Activated naive CD4-positive, alpha-beta T cell treated with anti-CD3 and anti-CD28 coated beads, Interleukin-2, amount 50 U/mL, for 24 hours (primary cell): ENCODE data around the gene TEPSIN.

Experiments
- H3K27ac Mint-ChIP-seq: one replicate; pipeline ENCODE4 v1.8.0; 2021; ENCODE audit warnings: mild to moderate bottlenecking, mixed read lengths
- H3K27me3 Mint-ChIP-seq: one replicate; pipeline ENCODE4 v1.8.0; 2021; ENCODE audit warnings: mixed read lengths
- H3K36me3 Mint-ChIP-seq: one replicate; pipeline ENCODE4 v1.8.0; 2021; ENCODE audit warnings: mixed read lengths
- H3K4me1 Mint-ChIP-seq: one replicate; pipeline ENCODE4 v1.8.0; 2021; ENCODE audit warnings: mixed read lengths
- H3K4me3 Mint-ChIP-seq: one replicate; pipeline ENCODE4 v1.8.0; 2021; ENCODE audit warnings: mild to moderate bottlenecking, mixed read lengths
- H3K9me3 Mint-ChIP-seq: one replicate; pipeline ENCODE4 v1.8.0; 2021; ENCODE audit warnings: mixed read lengths

TEPSIN gene

GRCh38 chr17:81236784-81237183 is 2.1 kb downstream of the TEPSIN start:
- Mint-ChIP-seq H3K36me3 (no peaks in the 10 kb centered on the region), H3K27me3 (no peaks in the 10 kb centered on the region), H3K27ac (no peak overlapping the region), H3K4me3 (no peak overlapping the region), H3K4me1 (peaks cover 43% of the 10 kb centered on the region), H3K9me3 (no peaks in the 10 kb centered on the region)

- Mint-ChIP-seq H3K9me3 (no peaks in the 10 kb centered on the region), H3K4me1 (peaks cover 36% of the 10 kb centered on the region), H3K27me3 (no peaks in the 10 kb centered on the region), H3K27ac (no peak overlapping the region), H3K4me3 (no peak overlapping the region), H3K36me3 (peaks cover under 1% of the 10 kb centered on the region)
Observed at GRCh38 chr17:81235822-81236740, 2.8 kb downstream of the TEPSIN start.

- Mint-ChIP-seq H3K36me3 (peaks cover 3% of the 10 kb centered on the region), H3K27ac (peak overlapping the region; percentile 71), H3K9me3 (no peaks in the 10 kb centered on the region), H3K4me1 (peaks cover 30% of the 10 kb centered on the region), H3K27me3 (no peaks in the 10 kb centered on the region), H3K4me3 (peak overlapping the region; percentile 20)
Observed at GRCh38 chr17:81234940-81235821, 3.7 kb downstream of the TEPSIN start.

GRCh38 chr17:81234506-81234855 is 4.4 kb downstream of the TEPSIN start:
- peak overlapping the region; percentile 20 for H3K4me3 Mint-ChIP-seq
- peaks cover 3% of the 10 kb centered on the region for H3K36me3 Mint-ChIP-seq
- peaks cover 27% of the 10 kb centered on the region for H3K4me1 Mint-ChIP-seq
- no peaks in the 10 kb centered on the region for H3K9me3 Mint-ChIP-seq
- no peaks in the 10 kb centered on the region for H3K27me3 Mint-ChIP-seq
- H3K27ac Mint-ChIP-seq: no peak overlapping the region

GRCh38 chr17:81233811-81234505 is 4.9 kb downstream of the TEPSIN start:
- Mint-ChIP-seq H3K9me3 (no peaks in the 10 kb centered on the region), H3K4me1 (peaks cover 27% of the 10 kb centered on the region), H3K27ac (no peak overlapping the region), H3K4me3 (no peak overlapping the region), H3K36me3 (peaks cover 3% of the 10 kb centered on the region), H3K27me3 (no peaks in the 10 kb centered on the region)

GRCh38 chr17:81233316-81233715 is 5.5 kb downstream of the TEPSIN start:
- Mint-ChIP-seq H3K27me3 (no peaks in the 10 kb centered on the region), H3K27ac (no peak overlapping the region), H3K9me3 (no peaks in the 10 kb centered on the region), H3K4me3 (no peak overlapping the region), H3K36me3 (peaks cover 3% of the 10 kb centered on the region), H3K4me1 (peaks cover 27% of the 10 kb centered on the region)

- no peaks in the 10 kb centered on the region for H3K9me3 Mint-ChIP-seq
- no peaks in the 10 kb centered on the region for H3K27me3 Mint-ChIP-seq
- H3K4me1 Mint-ChIP-seq: peaks cover 26% of the 10 kb centered on the region
Observed at GRCh38 chr17:81232616-81233241, 6.1 kb downstream of the TEPSIN start.

GRCh38 chr17:81231766-81232581 is 6.9 kb downstream of the TEPSIN start:
- no peak overlapping the region for H3K27ac Mint-ChIP-seq
- no peaks in the 10 kb centered on the region for H3K9me3 Mint-ChIP-seq
- peaks cover 23% of the 10 kb centered on the region for H3K4me1 Mint-ChIP-seq
- no peak overlapping the region for H3K4me3 Mint-ChIP-seq
- H3K27me3 Mint-ChIP-seq: no peaks in the 10 kb centered on the region
- peaks cover 3% of the 10 kb centered on the region for H3K36me3 Mint-ChIP-seq

More at GRCh38 chr17:81232616-81233241, 6.1 kb downstream of the TEPSIN start:
- no peak overlapping the region for H3K4me3 Mint-ChIP-seq
- no peak overlapping the region for H3K27ac Mint-ChIP-seq
- H3K36me3 Mint-ChIP-seq: peaks cover 3% of the 10 kb centered on the region

GRCh38 chr17:81231121-81231645 is 7.7 kb downstream of the TEPSIN start:
- peaks cover 20% of the 10 kb centered on the region for H3K4me1 Mint-ChIP-seq
- no peaks in the 10 kb centered on the region for H3K27me3 Mint-ChIP-seq
- H3K36me3 Mint-ChIP-seq: peaks cover 3% of the 10 kb centered on the region
- no peak overlapping the region for H3K4me3 Mint-ChIP-seq
- no peak overlapping the region for H3K27ac Mint-ChIP-seq
- H3K9me3 Mint-ChIP-seq: no peaks in the 10 kb centered on the region

- no peaks in the 10 kb centered on the region for H3K27me3 Mint-ChIP-seq
- no peak overlapping the region for H3K4me3 Mint-ChIP-seq
- peaks cover 3% of the 10 kb centered on the region for H3K36me3 Mint-ChIP-seq
- no peaks in the 10 kb centered on the region for H3K9me3 Mint-ChIP-seq
- peaks cover 14% of the 10 kb centered on the region for H3K4me1 Mint-ChIP-seq
- no peak overlapping the region for H3K27ac Mint-ChIP-seq
Observed at GRCh38 chr17:81230043-81230820, 8.6 kb downstream of the TEPSIN start.

- Mint-ChIP-seq H3K27ac (no peak overlapping the region), H3K27me3 (no peaks in the 10 kb centered on the region), H3K36me3 (peaks cover 3% of the 10 kb centered on the region), H3K9me3 (no peaks in the 10 kb centered on the region), H3K4me1 (peaks cover 8% of the 10 kb centered on the region), H3K4me3 (no peak overlapping the region)
Observed at GRCh38 chr17:81229666-81229920, 9.3 kb downstream of the TEPSIN start.

- no peak overlapping the region for H3K4me3 Mint-ChIP-seq
- peaks cover 3% of the 10 kb centered on the region for H3K36me3 Mint-ChIP-seq
- H3K27ac Mint-ChIP-seq: no peak overlapping the region
- H3K27me3 Mint-ChIP-seq: no peaks in the 10 kb centered on the region
- H3K4me1 Mint-ChIP-seq: peaks cover 8% of the 10 kb centered on the region
- no peaks in the 10 kb centered on the region for H3K9me3 Mint-ChIP-seq
Observed at GRCh38 chr17:81228834-81229665, 9.8 kb downstream of the TEPSIN start.

GRCh38 chr17:81228420-81228819 is 10.4 kb downstream of the TEPSIN start:
- peaks cover 3% of the 10 kb centered on the region for H3K36me3 Mint-ChIP-seq
- H3K9me3 Mint-ChIP-seq: no peaks in the 10 kb centered on the region
- no peaks in the 10 kb centered on the region for H3K27me3 Mint-ChIP-seq
- no peak overlapping the region for H3K27ac Mint-ChIP-seq
- no peak overlapping the region for H3K4me3 Mint-ChIP-seq
- peaks cover 13% of the 10 kb centered on the region for H3K4me1 Mint-ChIP-seq
